AG09309 (cell line): ENCODE results near the gene JMJD1C.
"Not testable (repeated sequence)": the region's sequence is repeated elsewhere in the genome, so short reads cannot be mapped to it uniquely, and the experiment has no call there.

Experiments
- DNase-seq: peaks from one replicate; pipeline ENCODE4 v3.0.0-alpha.2; 2010; ENCODE audit warnings: low read depth
- H3K4me3 ChIP-seq: 2 replicates; pipeline ENCODE4 v1.5.1; 2011; ENCODE audit warnings: mild to moderate bottlenecking, low read depth, low read length, moderate library complexity; ENCODE audit not compliant: control insufficient read depth
- CTCF ChIP-seq: IDR thresholded peaks from 2 replicates; pipeline ENCODE4 v1.5.1; 2011; ENCODE audit warnings: mild to moderate bottlenecking, low read depth, low read length, inconsistent platforms; ENCODE audit not compliant: insufficient read depth, control insufficient read depth; ENCODE audit errors: missing control alignments

JMJD1C gene

DNA sequence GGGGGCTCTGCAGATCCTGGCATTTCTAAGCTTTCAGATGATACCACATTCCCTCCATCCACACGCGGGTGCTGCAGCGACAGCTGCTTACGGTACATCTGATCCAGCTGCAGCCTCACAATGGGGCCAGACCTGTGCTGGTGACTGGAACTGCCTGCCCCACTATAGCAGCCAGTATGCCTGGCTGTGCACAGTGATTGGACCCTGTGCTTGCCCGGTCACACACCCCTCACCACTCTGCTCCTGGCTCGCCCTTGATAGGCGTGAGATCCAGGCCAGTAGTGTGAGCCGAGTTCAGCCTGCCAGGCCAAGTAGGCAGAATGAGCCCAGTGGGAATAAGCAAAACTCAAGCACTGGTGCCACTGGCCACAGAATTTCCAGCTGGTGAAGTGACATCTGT lies 167.8 kb downstream of the JMJD1C start:
- no peak overlapping the region for H3K4me3 ChIP-seq
- DNase-seq: no peak
- TF ChIP-seq CTCF: no peak

DNA sequence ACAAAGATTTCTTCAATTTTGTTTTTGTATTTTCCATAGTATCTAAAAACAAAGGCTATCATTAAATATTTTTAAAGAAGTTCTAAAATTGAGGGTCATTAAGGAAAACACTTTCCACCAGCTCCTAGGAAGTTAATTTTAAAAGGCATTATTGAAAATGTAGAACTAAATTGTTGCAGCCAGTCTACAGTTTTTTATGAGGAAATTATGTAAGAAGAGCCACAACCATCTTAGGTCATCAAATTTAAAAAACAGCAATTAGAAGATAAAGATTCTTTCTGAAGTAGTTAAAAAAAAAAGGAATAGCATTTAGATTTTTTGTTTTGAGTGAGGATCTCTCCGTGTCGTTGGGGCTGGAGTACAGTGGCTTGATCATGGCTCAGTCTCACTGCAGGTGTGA lies 171.0 kb downstream of the JMJD1C start:
- no peak for DNase-seq
- TF ChIP-seq CTCF: no peak
- no peak overlapping the region for H3K4me3 ChIP-seq

GRCh38 chr10:63292847-63293246 lies 172.9 kb downstream of the JMJD1C start:
- not testable (repeated sequence) for H3K4me3 ChIP-seq, DNase-seq

DNA sequence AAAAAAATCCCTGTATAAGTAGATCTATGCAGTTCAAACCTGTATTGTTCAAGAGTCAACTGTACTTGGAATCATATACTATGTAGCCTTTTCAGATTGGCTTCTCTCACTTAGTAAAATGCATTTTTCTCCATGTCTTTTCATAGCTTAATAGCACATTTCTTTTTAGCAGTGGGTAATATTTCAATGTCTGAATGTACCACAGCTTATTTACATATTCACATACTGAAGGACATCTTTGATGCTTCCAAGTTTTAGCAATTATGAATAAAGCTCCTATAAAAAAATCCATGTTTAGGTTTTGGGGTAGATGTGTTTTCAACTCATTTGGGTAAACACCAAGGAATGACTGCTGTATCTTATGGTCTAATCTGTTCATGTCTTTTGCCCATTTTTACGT lies 177.6 kb downstream of the JMJD1C start:
- no peak for DNase-seq
- TF ChIP-seq CTCF: no peak
- no peak overlapping the region for H3K4me3 ChIP-seq

DNA sequence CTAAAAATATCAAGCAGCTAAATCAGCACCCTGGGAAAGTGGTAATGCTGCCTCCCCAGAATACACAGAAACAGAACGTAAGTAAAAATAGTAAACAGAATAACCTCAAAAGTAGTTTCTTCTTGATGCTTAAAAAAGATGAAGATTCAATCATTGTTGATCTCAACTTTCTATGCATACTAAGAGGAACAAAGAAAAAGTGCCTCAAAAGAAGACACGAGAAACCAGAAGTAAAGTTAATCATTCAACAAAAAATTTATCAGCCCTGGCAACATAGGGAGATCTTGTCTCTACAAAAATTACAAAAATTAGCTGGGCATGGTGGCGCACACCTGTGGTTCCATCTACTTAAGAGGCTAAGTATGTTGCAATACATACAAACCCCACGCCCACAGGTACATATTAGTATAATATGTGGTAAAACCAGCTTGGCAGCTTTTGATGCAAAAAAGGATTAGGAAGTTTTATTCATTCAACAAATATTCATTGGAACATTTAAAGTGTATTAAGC lies 179.0 kb downstream of the JMJD1C start:
- no peak for TF ChIP-seq CTCF
- DNase-seq: no peak
- H3K4me3 ChIP-seq: no peak overlapping the region

DNA sequence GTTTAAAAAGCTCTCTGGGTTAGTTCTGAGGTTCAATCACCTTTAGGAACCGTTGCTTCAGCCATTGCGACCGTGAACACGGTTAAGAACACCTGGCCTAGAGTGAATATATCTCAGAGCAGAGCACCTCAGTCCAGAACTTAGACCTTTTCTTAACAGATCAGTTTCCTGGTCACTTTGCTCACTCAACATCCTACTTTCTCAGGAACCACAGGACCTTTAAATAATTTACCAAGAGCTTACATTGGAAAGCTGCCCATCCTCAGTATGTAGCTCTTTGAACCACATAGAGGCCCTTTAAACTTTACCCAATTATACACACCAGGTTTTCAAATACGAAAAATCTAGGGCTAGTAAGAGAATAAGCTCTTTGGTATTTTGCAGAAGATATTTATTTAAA lies 179.4 kb downstream of the JMJD1C start:
- no peak overlapping the region for H3K4me3 ChIP-seq
- no peak for TF ChIP-seq CTCF
- no peak for DNase-seq

DNA sequence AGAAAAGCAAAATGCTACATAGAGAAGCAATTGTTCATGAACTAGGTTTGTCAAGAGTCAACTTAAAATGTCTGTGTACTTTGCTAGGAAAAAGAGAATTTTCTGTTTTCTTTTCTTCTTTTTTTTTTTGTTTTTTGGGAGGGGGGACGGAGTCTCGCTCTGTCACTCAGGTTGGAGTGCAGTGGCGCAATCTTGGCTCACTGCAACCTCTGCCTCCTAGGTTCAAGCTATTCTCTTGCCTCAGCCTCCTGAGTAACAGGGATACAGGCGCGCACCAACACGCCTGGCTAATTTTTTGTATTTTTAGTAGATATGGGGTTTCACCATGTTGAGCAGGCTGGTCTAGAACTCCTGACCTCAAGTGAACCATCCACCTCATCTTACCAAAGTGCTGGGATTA lies 181.9 kb downstream of the JMJD1C start:
- not testable (repeated sequence) for H3K4me3 ChIP-seq, DNase-seq

DNA sequence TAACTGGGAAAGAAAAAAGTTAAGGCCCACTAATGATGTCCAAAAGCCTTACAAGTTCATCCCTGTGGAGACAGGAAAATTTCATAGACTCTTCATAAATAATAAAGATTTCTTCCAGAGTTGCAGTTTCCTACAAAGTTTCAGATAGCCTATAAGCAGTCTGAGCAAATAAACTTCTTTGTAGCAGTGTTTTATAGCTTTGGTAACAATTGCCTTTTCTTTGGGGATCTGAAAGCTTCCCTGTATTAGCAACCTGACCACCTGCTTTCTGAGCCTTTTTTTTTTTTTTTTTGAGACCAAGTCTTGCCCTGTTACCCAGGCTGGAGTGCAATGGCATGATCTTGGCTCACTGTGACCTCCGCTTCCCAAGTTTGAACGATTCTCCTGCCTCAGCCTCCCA lies 182.7 kb downstream of the JMJD1C start:
- no peak for TF ChIP-seq CTCF
- H3K4me3 ChIP-seq: no peak overlapping the region
- no peak for DNase-seq
